Hematopoietic multipotent progenitor cell treated with erythropoietin and hydrocortisone succinate and interleukin-3 and kit ligand, for 17 days (in vitro differentiated cells): ENCODE measurements around the gene AKAP1.

Experiments used
- DNase-seq: peaks from one replicate; pipeline ENCODE4 v3.0.0-alpha.2; 2015; ENCODE audit warnings: low spot score

Gene AKAP1

GRCh38 chr17:57106836-57107497 lies 21.9 kb downstream of the AKAP1 start:
- DNase-seq = no peak

GRCh38 chr17:57107498-57108101 lies 22.6 kb downstream of the AKAP1 start:
- DNase-seq = no peak

GRCh38 chr17:57108671-57109392 lies 23.8 kb downstream of the AKAP1 start:
- no peak for DNase-seq

GRCh38 chr17:57109393-57110151 lies 24.5 kb downstream of the AKAP1 start:
- DNase-seq = no peak

GRCh38 chr17:57110152-57110542 lies 25.1 kb downstream of the AKAP1 start:
- DNase-seq = no peak

GRCh38 chr17:57110579-57111325 lies 25.7 kb downstream of the AKAP1 start:
- no peak for DNase-seq

GRCh38 chr17:57111386-57111785 lies 26.3 kb downstream of the AKAP1 start:
- no peak for DNase-seq

GRCh38 chr17:57113011-57113410 lies 28.0 kb downstream of the AKAP1 start:
- no peak for DNase-seq

- no peak for DNase-seq
These were observed 28.6 kb downstream of the AKAP1 start for GRCh38 chr17:57113656-57114055.

- DNase-seq = peak; percentile 54
These were observed 29.1 kb downstream of the AKAP1 start for GRCh38 chr17:57114085-57114673.

- no peak for DNase-seq
These were observed 30.3 kb downstream of the AKAP1 start for GRCh38 chr17:57115377-57115776.

- no peak for DNase-seq
These were observed 30.9 kb downstream of the AKAP1 start for GRCh38 chr17:57115916-57116315.

GRCh38 chr17:57117798-57118197 lies 32.8 kb downstream of the AKAP1 start:
- no peak for DNase-seq

- DNase-seq = no peak
These were observed 35.8 kb downstream of the AKAP1 start for GRCh38 chr17:57120814-57121213.

- DNase-seq = no peak
These were observed 36.4 kb downstream of the AKAP1 start for GRCh38 chr17:57121308-57122042.

GRCh38 chr17:57124053-57124452 lies 39.0 kb downstream of the AKAP1 start:
- no peak for DNase-seq

GRCh38 chr17:57125406-57125805 lies 40.4 kb downstream of the AKAP1 start:
- no peak for DNase-seq

- no peak for DNase-seq
These were observed 40.8 kb downstream of the AKAP1 start for GRCh38 chr17:57125866-57126265.

- peak; percentile 78 for DNase-seq
These were observed 45.8 kb downstream of the AKAP1 start for GRCh38 chr17:57130708-57131461.

GRCh38 chr17:57132663-57133062 lies 47.6 kb downstream of the AKAP1 start:
- DNase-seq = no peak
